Kidney (tissue), 14 donors: Measurements from ENCODE around the gene WDTC1. TPM values are rescaled to one million over a fixed set of nuclear protein-coding genes. Genes with fewer than 3 reads are reported as not detected.

Source experiments
- DNase-seq, 5 donors: peaks; one replicate each; pipeline ENCODE4 v3.0.0-alpha.2; 2013 to 2020
- FAIRE-seq: peaks from 2 replicates; lab custom pipeline; 2012; peaks lifted over from hg19 to GRCh38; lab: Jason Lieb, UNC
- H3K27ac ChIP-seq, 2 donors: one replicate each; pipeline ENCODE4 v1.7.0; 2013; ENCODE audit warnings: low read depth in 2 of 2, low read length in 2 of 2, inconsistent platforms in 1 of 2
- H3K27me3 ChIP-seq: one replicate; pipeline ENCODE4 v1.7.1; 2013; ENCODE audit warnings: low read length, inconsistent platforms; ENCODE audit not compliant: control insufficient read depth, insufficient read depth
- H3K36me3 ChIP-seq, 3 donors: one replicate each; pipeline versions ENCODE4 v1.7.0 to v1.7.1; 2013; ENCODE audit warnings: low read length in 3 of 3, control low read depth in 1 of 3, inconsistent platforms in 1 of 3; ENCODE audit not compliant: insufficient read depth in 3 of 3, control insufficient read depth in 2 of 3
- H3K4me1 ChIP-seq, 3 donors: one replicate each; pipeline versions ENCODE4 v1.7.0 to v1.7.1; 2013; ENCODE audit warnings: low read length in 3 of 3, inconsistent platforms in 1 of 3, low read depth in 1 of 3; ENCODE audit not compliant: control insufficient read depth in 2 of 3, insufficient read depth in 2 of 3
- H3K4me3 ChIP-seq, 3 donors: one replicate each; pipeline versions ENCODE4 v1.7.0 to v1.8.1; 2013; ENCODE audit warnings: low read length in 3 of 3, control low read depth in 1 of 3, inconsistent platforms in 1 of 3
- H3K9ac ChIP-seq, 3 donors: one replicate each; pipeline versions ENCODE4 v1.7.0 to v1.7.1; 2013; ENCODE audit warnings: low read length in 3 of 3, control low read depth in 1 of 3, inconsistent platforms in 1 of 3
- H3K9me3 ChIP-seq, 3 donors: one replicate each; pipeline versions ENCODE4 v1.7.0 to v1.7.1; 2013; ENCODE audit warnings: low read length in 3 of 3, control low read depth in 1 of 3, inconsistent platforms in 1 of 3; ENCODE audit not compliant: control insufficient read depth in 2 of 3, insufficient read depth in 1 of 3
- CTCF ChIP-seq: IDR thresholded peaks from 3 replicates; pipeline ENCODE4 v1.5.1; 2012; ENCODE audit warnings: mild to moderate bottlenecking, moderate library complexity, borderline replicate concordance; ENCODE audit not compliant: insufficient read depth; ENCODE audit errors: extremely low read depth
- intact Hi-C: fragments of 100-400 bp; cut with DNase I; formaldehyde crosslinking; loops from one replicate; pipeline ENCODE4 v1.11.1; 2022
- polyA plus RNA-seq: library from polyadenylated mRNA; stranded (reverse); fragments of 350-450 nt; fragmentation: Illumina TruSeq; extraction: RNeasy Lipid Tissue Mini Kit (QIAGEN cat#74804); gene quantifications from one replicate; pipeline ENCODE4 v1.2.3, GENCODE V29; 2014; ENCODE audit warnings: low read depth, low replicate concordance; ENCODE audit not compliant: insufficient read depth
- total RNA-seq: library from RNA; stranded (reverse); fragmentation: NEBNext Ultra II Directional; extraction: Animal tissue kit (Norgen Biotek cat#: 25700); gene quantifications from one replicate; pipeline ENCODE4 v1.2.1, GENCODE V29; 2021
- donor health status: control.
- donor health status: control.
- donor health status: control.
- donor health status: control.
- donor health status: control.
- donor health status: DM: yes; HTN: yes; CAD: no.
- donor health status: Normal renal cell carcinoma (clear cell type).

The WDTC1 gene
- total and polyA plus RNA-seq, 2 donors from 2014 or later: 23.7 to 42.2 TPM

GRCh38 chr1:27246194-27246593 is 11.8 kb downstream of the WDTC1 start:
- H3K27ac ChIP-seq: no peak overlapping the region
- no peaks in the 10 kb centered on the region for H3K4me1 ChIP-seq
- no peaks in the 10 kb centered on the region for H3K27me3 ChIP-seq
- FAIRE-seq: no peak
- H3K4me3 ChIP-seq: no peak overlapping the region
- intact Hi-C loops: no loop called here
- no peaks in the 10 kb centered on the region for H3K9me3 ChIP-seq
- no peak overlapping the region for H3K9ac ChIP-seq
- DNase-seq: no peak
- TF ChIP-seq CTCF: no peak
- H3K36me3 ChIP-seq: no peaks in the 10 kb centered on the region

- Histone ChIP-seq H3K4me1 (no peaks in the 10 kb centered on the region), H3K27ac (no peak overlapping the region), H3K36me3 (no peaks in the 10 kb centered on the region), H3K9ac (no peak overlapping the region), H3K9me3 (no peaks in the 10 kb centered on the region), H3K27me3 (no peaks in the 10 kb centered on the region), H3K4me3 (no peak overlapping the region)
- DNase-seq: no peak
- no peak for FAIRE-seq
- intact Hi-C loops: no loop called here
- no peak for TF ChIP-seq CTCF
These were observed 19.2 kb downstream of the WDTC1 start for GRCh38 chr1:27253596-27253995.

DNA sequence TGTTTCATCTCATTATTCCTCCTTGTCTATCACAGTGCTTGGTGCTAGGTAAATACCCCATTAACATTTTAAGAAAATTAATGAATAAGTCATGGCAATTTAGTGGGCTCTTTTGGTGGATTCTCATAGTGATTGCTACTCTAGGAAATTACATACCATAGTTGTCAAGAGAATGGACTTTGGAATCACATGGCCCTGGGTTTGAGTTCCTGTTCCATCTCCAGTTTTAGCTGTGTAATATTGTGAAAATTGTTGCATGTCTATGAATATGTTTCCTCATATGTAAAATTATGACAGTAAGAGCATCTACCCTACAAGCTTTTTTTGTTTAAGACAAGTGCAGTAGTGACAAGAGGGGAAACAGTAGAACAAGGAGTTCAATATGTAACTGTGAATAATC is 20.7 kb downstream of the WDTC1 start:
- Histone ChIP-seq H3K4me3 (no peak overlapping the region), H3K36me3 (no peaks in the 10 kb centered on the region), H3K27me3 (no peaks in the 10 kb centered on the region), H3K4me1 (no peaks in the 10 kb centered on the region), H3K9ac (no peak overlapping the region), H3K27ac (no peak overlapping the region), H3K9me3 (no peaks in the 10 kb centered on the region)
- intact Hi-C loops: no loop called here
- no peak for DNase-seq
- FAIRE-seq: no peak
- TF ChIP-seq CTCF: no peak

- H3K27me3 ChIP-seq: no peaks in the 10 kb centered on the region
- intact Hi-C loops: no loop called here
- FAIRE-seq (no peak), DNase-seq (no peak)
- H3K9ac ChIP-seq: no peak overlapping the region
- H3K4me1 ChIP-seq: no peaks in the 10 kb centered on the region
- H3K27ac ChIP-seq: no peak overlapping the region
- peaks cover 0 to 2% (median 0%) of the 10 kb centered on the region in 3 donors for H3K36me3 ChIP-seq
- TF ChIP-seq CTCF: no peak
- H3K4me3 ChIP-seq: no peak overlapping the region
- no peaks in the 10 kb centered on the region for H3K9me3 ChIP-seq
These were observed 22.7 kb downstream of the WDTC1 start for GRCh38 chr1:27257155-27257554.
